HG02973 (cell line): Measurements from ENCODE around the gene PRKCSH.
"Not testable (repeated sequence)": the region's sequence is repeated elsewhere in the genome, so short reads cannot be mapped to it uniquely, and the experiment has no call there.

ENCODE experiments used
- ATAC-seq: cut with Tn5 transposase; IDR thresholded peaks from one replicate; pipeline ENCODE4 v1.9.1; 2021; ENCODE audit warnings: moderate library complexity; ENCODE audit not compliant: unreplicated experiment

The PRKCSH gene

DNA sequence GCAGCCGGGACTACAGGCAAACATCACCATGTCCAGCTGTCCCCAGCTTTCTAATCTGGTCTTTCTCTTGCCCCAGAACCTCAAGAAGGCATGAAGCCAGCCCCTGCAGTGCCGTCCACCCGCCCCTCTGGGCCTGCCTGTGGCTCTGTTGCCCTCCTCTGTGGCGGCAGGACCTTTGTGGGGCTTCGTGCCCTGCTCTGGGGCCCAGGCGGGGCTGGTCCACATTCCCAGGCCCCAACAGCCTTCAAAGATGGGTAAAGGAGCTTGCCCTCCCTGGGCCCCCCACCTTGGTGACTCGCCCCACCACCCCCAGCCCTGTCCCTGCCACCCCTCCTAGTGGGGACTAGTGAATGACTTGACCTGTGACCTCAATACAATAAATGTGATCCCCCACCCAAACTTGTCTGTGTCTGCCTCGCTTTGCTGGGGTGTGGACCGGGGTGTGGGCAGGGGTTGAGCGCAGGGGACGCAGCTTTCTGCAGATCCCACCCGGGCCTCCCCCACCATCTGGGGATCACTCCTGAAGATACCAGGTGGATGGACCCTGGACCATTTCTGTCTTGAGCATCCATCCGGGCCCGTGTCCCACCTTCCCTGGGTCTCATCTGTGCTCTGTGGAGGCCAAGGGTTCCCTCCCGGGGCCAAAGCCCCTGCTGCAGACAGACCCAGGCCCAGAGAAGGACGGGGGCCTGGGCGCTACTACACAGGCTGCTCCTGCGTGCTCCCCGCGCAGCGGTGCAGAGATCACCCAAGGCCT is 15.3 kb downstream of the PRKCSH start:
- ATAC-seq, result no peak

GRCh38 chr19:11451327-11451870 is 16.0 kb downstream of the PRKCSH start:
- ATAC-seq, result no peak

DNA sequence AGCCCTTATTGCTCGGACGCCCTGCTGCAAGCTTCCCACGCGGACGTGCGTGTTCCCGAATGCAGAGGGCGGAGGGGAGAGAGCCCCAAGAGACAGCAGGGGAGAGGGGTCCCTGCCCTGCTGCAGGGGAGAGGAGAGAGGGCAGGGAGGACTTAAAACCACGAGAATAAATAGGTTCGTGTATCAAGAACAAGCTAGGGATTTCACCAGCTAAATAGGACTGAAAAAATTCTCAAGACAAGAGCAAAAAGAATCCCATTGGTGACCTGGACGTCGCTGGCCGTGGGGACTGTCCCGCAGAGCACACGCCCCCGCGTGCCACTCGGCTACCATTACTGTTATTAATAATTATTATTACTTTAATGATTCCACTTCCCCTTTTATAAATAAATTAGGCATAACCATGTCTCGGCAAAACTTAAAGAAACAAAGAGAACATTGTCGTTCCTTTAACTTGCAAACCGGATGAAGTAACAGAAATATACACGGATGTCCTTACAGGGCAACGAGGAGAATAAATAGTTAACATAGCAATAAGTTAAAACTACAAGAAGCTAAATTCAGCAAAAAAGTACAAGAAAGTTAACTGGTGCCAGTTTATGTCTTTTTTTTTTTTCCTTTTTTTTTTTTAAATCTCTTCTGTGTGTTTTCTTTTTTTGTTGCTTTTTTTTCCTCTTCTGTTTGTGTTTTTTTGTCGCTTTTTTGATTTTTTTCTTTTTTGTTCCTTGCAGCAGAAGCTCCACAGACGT is 16.6 kb downstream of the PRKCSH start:
- no peak for ATAC-seq

DNA sequence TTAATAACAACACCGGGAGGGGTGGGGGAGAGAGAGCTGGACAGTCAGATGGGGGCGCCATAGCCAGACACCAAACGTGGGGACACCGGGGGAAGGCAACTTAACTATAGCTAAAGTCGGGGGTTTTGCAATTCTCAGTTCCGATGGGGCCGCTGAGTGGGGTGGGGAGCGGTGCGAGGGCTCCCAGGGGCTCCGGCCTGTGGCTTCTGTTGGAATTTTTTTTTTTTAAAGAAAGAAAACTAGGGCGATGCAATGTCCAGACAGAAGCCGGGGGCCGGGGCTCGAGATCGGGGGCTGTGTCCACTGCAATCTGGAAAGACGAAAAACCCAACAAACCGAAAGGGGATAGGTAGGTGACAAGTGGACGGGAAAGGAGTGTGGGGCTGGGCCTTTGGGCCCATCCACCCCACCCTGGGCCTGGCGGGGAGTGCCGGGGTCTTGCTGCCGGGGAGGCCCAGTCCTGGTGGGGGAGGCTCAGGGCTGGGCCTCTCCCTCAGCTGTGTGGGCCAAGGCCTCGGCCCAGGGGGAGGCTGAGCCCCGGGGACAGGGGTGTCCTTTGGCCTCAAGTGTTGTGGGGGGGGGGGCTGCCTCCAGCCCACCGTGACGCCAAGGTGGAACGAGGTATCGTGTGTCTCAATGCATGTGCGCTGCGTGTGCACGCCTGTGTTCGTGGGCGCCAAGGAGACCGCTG is 17.3 kb downstream of the PRKCSH start:
- ATAC-seq, result no peak

- ATAC-seq, result no peak
These were observed 18.3 kb downstream of the PRKCSH start for GRCh38 chr19:11453468-11454341.

GRCh38 chr19:11455233-11455554 is 19.8 kb downstream of the PRKCSH start:
- not testable (repeated sequence) for ATAC-seq

GRCh38 chr19:11456659-11457058 is 21.2 kb downstream of the PRKCSH start:
- no peak for ATAC-seq

- no peak for ATAC-seq
These were observed 21.7 kb downstream of the PRKCSH start for GRCh38 chr19:11457115-11457514.

DNA sequence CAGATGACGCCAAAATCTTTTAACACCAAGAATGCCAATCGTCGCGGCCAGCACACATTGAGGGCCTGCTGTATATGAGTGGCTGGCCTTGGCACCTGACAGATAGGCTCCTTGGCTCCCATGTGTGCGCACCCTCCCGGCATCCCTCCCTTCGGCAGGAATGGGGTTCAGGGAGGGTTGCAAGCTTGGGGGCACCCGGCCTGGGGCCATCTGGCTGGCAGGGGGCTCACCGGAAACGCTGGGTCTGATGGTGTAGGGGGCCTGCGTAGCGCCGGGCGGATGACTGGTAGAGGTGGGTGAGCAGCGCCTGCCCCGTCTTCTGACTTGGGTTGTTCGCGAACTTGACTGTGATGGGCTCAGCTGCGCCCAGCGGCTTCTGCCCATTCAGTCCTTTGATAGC is 22.4 kb downstream of the PRKCSH start:
- ATAC-seq, result no peak

- ATAC-seq, result no peak
These were observed 22.9 kb downstream of the PRKCSH start for GRCh38 chr19:11458236-11458900.

DNA sequence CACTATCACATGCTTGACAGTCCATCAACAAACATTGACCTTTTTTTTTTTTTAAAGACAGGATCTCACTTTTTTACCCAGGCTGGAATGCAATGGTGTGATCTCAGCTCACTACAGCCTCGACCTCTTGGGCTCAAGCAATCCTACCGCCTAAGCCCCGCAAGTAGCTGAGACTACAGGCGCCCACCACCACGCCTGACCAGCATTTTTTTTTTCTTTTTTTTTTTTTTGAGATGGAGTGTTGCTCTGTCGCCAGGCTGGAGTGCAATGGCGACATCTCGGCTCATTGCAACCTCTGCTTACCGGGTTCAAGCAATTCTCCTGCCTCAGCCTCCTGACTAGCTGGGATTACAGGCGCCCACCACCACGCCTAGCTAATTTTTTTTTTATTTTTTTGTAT is 23.5 kb downstream of the PRKCSH start:
- not testable (repeated sequence) for ATAC-seq

DNA sequence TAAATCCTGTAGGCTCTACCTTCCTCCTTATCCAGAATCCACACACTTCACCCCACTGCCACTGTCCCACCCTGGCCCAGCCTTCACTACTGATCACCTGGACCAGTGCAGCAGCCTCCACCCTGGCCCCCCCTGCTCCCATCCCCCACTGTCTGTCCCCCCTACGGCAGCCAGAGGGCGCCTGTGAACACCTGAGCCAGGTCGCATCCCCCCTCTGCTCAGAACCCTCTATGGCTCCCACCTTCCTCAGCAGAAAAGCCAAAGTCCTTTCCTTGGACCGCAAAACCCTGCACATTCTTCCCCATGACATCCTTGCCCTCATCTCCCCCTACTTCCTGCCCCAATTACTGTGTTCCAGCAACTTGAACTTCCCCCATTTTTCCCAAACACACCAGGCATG is 24.8 kb downstream of the PRKCSH start:
- ATAC-seq, result no peak

- ATAC-seq, result no peak
These were observed 26.0 kb downstream of the PRKCSH start for GRCh38 chr19:11461453-11461852.

- no peak for ATAC-seq
These were observed 28.0 kb downstream of the PRKCSH start for GRCh38 chr19:11463391-11463790.

DNA sequence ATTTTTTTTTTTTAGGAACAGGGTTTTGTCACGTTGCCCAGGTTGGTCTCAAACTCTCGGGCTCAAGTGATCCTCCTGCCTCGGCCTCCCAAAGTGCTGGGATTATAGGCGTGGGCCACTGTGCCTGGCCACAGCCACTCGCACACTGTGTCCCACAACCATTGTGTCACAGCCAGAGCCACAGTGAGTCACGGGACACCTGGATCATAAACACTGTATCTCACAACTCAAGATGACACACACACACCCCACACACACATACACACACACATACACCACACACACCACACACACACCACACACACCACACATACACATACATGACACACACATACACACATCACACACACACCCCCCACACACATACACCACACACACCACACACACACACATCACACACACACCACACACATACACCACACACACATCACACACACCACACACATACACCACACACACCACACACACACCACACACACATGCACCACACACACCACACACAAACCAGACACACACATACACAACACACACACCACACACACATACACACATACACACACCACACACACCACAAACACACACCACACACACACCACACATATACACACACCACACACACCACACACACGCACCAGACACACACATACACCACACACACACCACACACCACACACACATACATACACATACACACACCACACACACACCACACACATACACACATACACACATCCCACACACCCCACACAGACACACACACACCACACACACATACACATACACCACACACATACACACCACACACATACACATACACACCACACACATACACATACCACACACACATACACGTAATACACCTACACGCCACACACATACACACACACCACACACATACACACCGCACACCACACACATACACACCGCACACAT is 29.2 kb downstream of the PRKCSH start:
- no peak for ATAC-seq

DNA sequence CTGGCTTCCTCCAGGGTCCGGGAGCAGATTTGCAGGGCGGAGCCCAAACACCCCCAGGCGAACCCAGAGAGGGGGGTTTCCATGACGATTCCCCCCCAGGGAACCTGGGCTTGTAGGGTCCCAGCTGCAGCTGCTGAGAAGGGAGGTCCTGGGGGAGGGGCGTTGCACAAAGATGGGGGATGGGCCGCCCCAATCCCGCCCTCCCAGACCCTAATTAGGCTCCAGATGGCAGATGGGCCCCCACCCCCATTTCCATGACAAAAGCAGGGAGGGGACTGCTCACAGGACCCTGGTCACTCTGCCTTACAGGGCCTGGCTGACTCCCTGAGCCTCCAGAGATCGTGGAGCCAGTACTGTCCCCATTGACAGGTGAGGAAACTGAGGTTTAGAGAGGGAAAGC is 30.2 kb downstream of the PRKCSH start:
- ATAC-seq, result no peak

DNA sequence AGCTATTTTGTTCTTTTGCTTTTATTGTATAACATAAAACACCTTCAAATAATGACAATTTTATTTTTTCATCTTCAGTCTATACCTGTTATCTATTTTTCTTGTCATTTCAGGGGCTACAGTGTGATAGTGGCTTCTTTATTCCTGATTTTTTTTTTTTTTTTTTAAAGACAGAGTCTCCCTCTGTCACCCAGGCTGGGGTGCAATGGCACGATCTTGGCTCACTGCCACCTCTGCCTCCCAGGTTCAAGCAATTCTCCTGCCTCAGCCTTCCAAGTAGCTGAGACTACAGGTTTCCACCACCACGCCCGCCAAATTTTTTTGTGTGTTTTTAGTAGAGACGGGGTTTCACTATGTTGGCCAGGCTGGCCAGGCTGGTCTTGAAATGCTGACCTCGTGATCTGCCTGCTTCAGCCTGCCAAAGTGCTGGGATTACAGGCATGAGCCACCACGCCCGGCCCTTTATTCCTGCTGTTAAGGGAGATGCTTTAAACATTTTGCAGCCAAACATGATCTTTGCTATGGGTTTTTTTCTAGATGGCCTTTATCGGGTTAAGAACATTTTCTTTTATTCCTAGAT is 32.9 kb downstream of the PRKCSH start:
- not testable (repeated sequence) for ATAC-seq

DNA sequence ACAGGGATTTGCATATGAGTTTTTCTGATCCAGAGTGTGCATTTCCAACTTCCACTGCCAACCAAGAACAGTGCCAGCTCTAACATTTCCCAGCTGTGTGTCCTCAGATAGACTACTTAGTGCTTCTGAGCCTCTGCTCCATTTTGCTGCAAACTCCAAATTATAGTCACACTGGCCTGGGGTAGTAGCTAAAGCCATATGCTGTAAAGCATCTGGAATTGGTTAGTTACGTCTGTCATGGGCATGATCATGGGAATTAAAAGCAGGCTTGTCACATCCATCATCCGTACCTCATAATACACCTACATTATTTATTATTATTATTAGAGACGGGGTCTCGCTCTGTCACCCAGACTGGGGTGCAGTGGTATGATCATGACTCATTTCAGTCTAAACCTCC is 38.3 kb downstream of the PRKCSH start:
- no peak for ATAC-seq

DNA sequence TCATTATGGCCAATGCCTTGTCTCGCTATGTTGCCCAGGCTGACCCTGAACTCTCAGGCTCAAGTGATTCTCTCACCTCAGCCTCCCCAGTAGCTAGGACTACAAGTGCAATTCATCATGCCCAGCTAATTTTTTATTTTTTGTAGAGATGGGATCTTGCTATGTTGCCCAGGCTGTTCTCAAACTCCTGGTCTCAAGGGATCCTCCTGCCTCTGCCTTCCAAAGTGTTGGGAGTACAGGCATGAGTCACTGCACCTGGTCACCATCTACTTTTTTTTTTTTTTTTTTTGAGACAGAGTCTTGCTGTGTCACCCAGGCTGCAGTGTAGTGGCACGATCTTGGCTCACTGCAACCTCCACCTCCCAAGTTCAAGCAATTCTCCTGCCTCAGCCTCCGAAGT is 39.9 kb downstream of the PRKCSH start:
- ATAC-seq, result not testable (repeated sequence)
